SK-N-SH treated with all-trans-retinoic acid at 6 μM for 48 hours (cell line): ENCODE results near the gene SPOCK1.

ENCODE experiments used
- ATAC-seq: fragments of 200-7000 bp; cut with Tn5 transposase; 3 replicates; pipeline ENCODE4 v1.9.1; 2020; ENCODE audit warnings: mild to moderate bottlenecking, moderate library complexity
- ARNTL ChIP-seq: fragments of 450-650 bp; formaldehyde crosslinking; IDR thresholded peaks from 2 replicates; pipeline ENCODE4 v1.5.0; 2020; ENCODE audit warnings: low read depth, mild to moderate bottlenecking, moderate library complexity, borderline replicate concordance
- BACH2 ChIP-seq: fragments of 250-450 bp; sonication (Bioruptor Pico); IDR thresholded peaks from 2 replicates; pipeline ENCODE4 v1.9.0; 2021; ENCODE audit warnings: mild to moderate bottlenecking, borderline replicate concordance
- CREB5 ChIP-seq: fragments of 250-450 bp; sonication (Bioruptor Pico); IDR thresholded peaks from 2 replicates; pipeline ENCODE4 v1.5.1; 2020; ENCODE audit warnings: low read depth, mild to moderate bottlenecking, moderate library complexity
- CSDC2 ChIP-seq: fragments of 250-450 bp; sonication (Bioruptor Pico); IDR thresholded peaks from 2 replicates; pipeline ENCODE4 v1.5.0; 2020; ENCODE audit warnings: mild to moderate bottlenecking, moderate library complexity
- CSRNP3 ChIP-seq: fragments of 250-450 bp; sonication (Bioruptor Pico); IDR thresholded peaks from 2 replicates; pipeline ENCODE4 v1.5.1; 2021; ENCODE audit warnings: mild to moderate bottlenecking, moderate library complexity
- ESRRG ChIP-seq: fragments of 250-450 bp; sonication (Bioruptor Pico); IDR thresholded peaks from 2 replicates; pipeline ENCODE4 v1.6.1; 2021; ENCODE audit warnings: mild to moderate bottlenecking
- GLIS3 ChIP-seq: fragments of 250-450 bp; sonication (Bioruptor Pico); IDR thresholded peaks from 2 replicates; pipeline ENCODE4 v1.5.0; 2020; ENCODE audit warnings: mild to moderate bottlenecking, moderate library complexity
- ISL1 ChIP-seq: fragments of 250-450 bp; sonication (Bioruptor Pico); IDR thresholded peaks from 2 replicates; pipeline ENCODE4 v2.1.2; 2022; ENCODE audit warnings: mild to moderate bottlenecking, moderate library complexity
- OSR1 ChIP-seq: fragments of 250-450 bp; sonication (Bioruptor Pico); IDR thresholded peaks from 2 replicates; pipeline ENCODE4 v1.8.0; 2022; ENCODE audit warnings: moderate library complexity, mild to moderate bottlenecking, inconsistent platforms
- PATZ1 ChIP-seq: fragments of 250-450 bp; sonication (Bioruptor Pico); IDR thresholded peaks from 2 replicates; pipeline ENCODE4 v1.8.0; 2020; ENCODE audit warnings: mild to moderate bottlenecking, moderate library complexity, borderline replicate concordance
- POU6F1 ChIP-seq: fragments of 250-450 bp; sonication (Bioruptor Pico); IDR thresholded peaks from 2 replicates; pipeline ENCODE4 v1.8.0; 2021; ENCODE audit warnings: low read depth, mild to moderate bottlenecking, moderate library complexity, borderline replicate concordance
- PPARA ChIP-seq: fragments of 250-450 bp; sonication (Bioruptor Pico); IDR thresholded peaks from 2 replicates; pipeline ENCODE4 v1.5.0; 2020; ENCODE audit warnings: mild to moderate bottlenecking, borderline replicate concordance
- RARB ChIP-seq: fragments of 250-450 bp; sonication (Bioruptor Pico); IDR thresholded peaks from 2 replicates; pipeline ENCODE4 v1.8.0; 2021; ENCODE audit warnings: mild to moderate bottlenecking, moderate library complexity
- SNAI2 ChIP-seq: fragments of 250-450 bp; sonication (Bioruptor Pico); IDR thresholded peaks from 2 replicates; pipeline ENCODE4 v1.5.0; 2020; ENCODE audit warnings: mild to moderate bottlenecking, moderate library complexity
- TCF4 ChIP-seq: fragments of 250-450 bp; sonication (Bioruptor Pico); IDR thresholded peaks from 2 replicates; pipeline ENCODE4 v1.8.0; 2021; ENCODE audit warnings: mild to moderate bottlenecking, moderate library complexity, borderline replicate concordance
- TOX ChIP-seq: fragments of 250-450 bp; sonication (Bioruptor Pico); IDR thresholded peaks from 2 replicates; pipeline ENCODE4 v1.8.0; 2021; ENCODE audit warnings: mild to moderate bottlenecking, moderate library complexity, borderline replicate concordance
- TSHZ2 ChIP-seq: fragments of 250-450 bp; sonication (Bioruptor Pico); IDR thresholded peaks from 2 replicates; pipeline ENCODE4 v1.5.0; 2020; ENCODE audit warnings: mild to moderate bottlenecking, moderate library complexity
- ZC3H10 ChIP-seq: fragments of 250-450 bp; sonication (Bioruptor Pico); IDR thresholded peaks from 2 replicates; pipeline ENCODE4 v1.5.1; 2021; ENCODE audit warnings: mild to moderate bottlenecking, moderate library complexity
- ZFP3 ChIP-seq: fragments of 250-450 bp; sonication (Bioruptor Pico); IDR thresholded peaks from 2 replicates; pipeline ENCODE4 v1.5.0; 2020; ENCODE audit warnings: mild to moderate bottlenecking, moderate library complexity
- ZFP30 ChIP-seq: fragments of 450-650 bp; formaldehyde crosslinking; IDR thresholded peaks from 2 replicates; pipeline ENCODE4 v1.5.0; 2022; ENCODE audit warnings: mild to moderate bottlenecking, moderate library complexity
- ZNF565 ChIP-seq: fragments of 450-650 bp; formaldehyde crosslinking; conservative IDR thresholded peaks from 2 replicates; pipeline ENCODE4 v1.5.0; 2020; ENCODE audit warnings: low read depth, mild to moderate bottlenecking, moderate library complexity
- ZNF8 ChIP-seq: fragments of 450-650 bp; formaldehyde crosslinking; IDR thresholded peaks from 2 replicates; pipeline ENCODE4 v1.5.0; 2020; ENCODE audit warnings: mild to moderate bottlenecking, moderate library complexity

The SPOCK1 gene

GRCh38 chr5:137118629-137119028 lies 380.5 kb downstream of the SPOCK1 start:
- TF ChIP-seq PATZ1 (no peak), TCF4 (no peak), ZC3H10 (CRISPR knock-in tag) (no peak), TOX (CRISPR knock-in tag) (no peak), OSR1 (no peak), ZNF565 (CRISPR knock-in tag) (no peak), ARNTL (no peak)
- TF ChIP-seq, all 23 proteins: peak for 0
- ATAC-seq, result no peak

- ATAC-seq, result no peak
- no peak for TF ChIP-seq ZFP3 (CRISPR knock-in tag)
- TF ChIP-seq PPARA (CRISPR knock-in tag), result no peak
- no peak for TF ChIP-seq ESRRG (CRISPR knock-in tag)
- TF ChIP-seq CSRNP3 (CRISPR knock-in tag), result no peak
- no peak for TF ChIP-seq TCF4
- TF ChIP-seq RARB (CRISPR knock-in tag), result no peak
- TF ChIP-seq ZNF8 (CRISPR knock-in tag), result no peak
- TF ChIP-seq ARNTL, result no peak
- no peak for TF ChIP-seq ZC3H10 (CRISPR knock-in tag)
- no peak for TF ChIP-seq SNAI2 (CRISPR knock-in tag)
- no peak for TF ChIP-seq BACH2
- no peak for TF ChIP-seq ZFP30 (CRISPR knock-in tag)
- no peak for TF ChIP-seq ISL1 (CRISPR knock-in tag)
Measured at GRCh38 chr5:137115152-137115551, 384.0 kb downstream of the SPOCK1 start.

- ATAC-seq, result no peak
- TF ChIP-seq CSDC2 (CRISPR knock-in tag), result no peak
- no peak for TF ChIP-seq ARNTL
- TF ChIP-seq RARB (CRISPR knock-in tag), result no peak
- TF ChIP-seq TSHZ2 (CRISPR knock-in tag), result no peak
- TF ChIP-seq OSR1, result no peak
- no peak for TF ChIP-seq TCF4
- no peak for TF ChIP-seq POU6F1 (CRISPR knock-in tag)
- TF ChIP-seq ISL1 (CRISPR knock-in tag), result no peak
- TF ChIP-seq SNAI2 (CRISPR knock-in tag), result no peak
- no peak for TF ChIP-seq PATZ1
Measured at GRCh38 chr5:137114529-137114928, 384.6 kb downstream of the SPOCK1 start.

- ATAC-seq, result no peak
- TF ChIP-seq ISL1 (CRISPR knock-in tag) (no peak), ZNF565 (CRISPR knock-in tag) (no peak), PPARA (CRISPR knock-in tag) (no peak), ZFP3 (CRISPR knock-in tag) (no peak), PATZ1 (no peak), GLIS3 (CRISPR knock-in tag) (no peak), RARB (CRISPR knock-in tag) (no peak), POU6F1 (CRISPR knock-in tag) (no peak), ZFP30 (CRISPR knock-in tag) (no peak), CREB5 (CRISPR knock-in tag) (no peak), CSDC2 (CRISPR knock-in tag) (no peak), ZC3H10 (CRISPR knock-in tag) (no peak)
Measured at GRCh38 chr5:137113939-137114338, 385.2 kb downstream of the SPOCK1 start.
